GM12878 (cell line): ENCODE measurements around the gene CABLES1. TPM values are rescaled to one million over a fixed set of nuclear protein-coding genes. Genes with fewer than 3 reads are reported as not detected.

Experiments used
- ATAC-seq: fragments of 200-7000 bp; cut with Tn5 transposase; 3 replicates; pipeline ENCODE4 v1.9.1; 2020; ENCODE audit warnings: mild to moderate bottlenecking, moderate library complexity
- BruUV-seq: library from RNA; stranded (reverse); fragments of 400-500 nt; replicated peaks from 2 replicates; lab custom pipeline; 2021; lab: Mats Ljungman, UMichigan
- CTCF ChIA-PET: fragments of 300-600 bp; sonication (Branson Sonifier 250); formaldehyde crosslinking; extraction: SDS; loops from one replicate; lab custom pipeline; 2021; ENCODE audit warnings: inconsistent platforms; lab: Yijun Ruan, JAX
- POLR2A ChIA-PET: fragments of 350-600 bp; formaldehyde crosslinking; extraction: SDS; loops from one replicate; lab custom pipeline; 2021; ENCODE audit warnings: inconsistent platforms; lab: Charles Lee
- RAD21 ChIA-PET: fragments of 300-600 bp; sonication (Branson Sonifier 250); formaldehyde crosslinking; loops from one replicate; lab custom pipeline; 2023; ENCODE audit warnings: antibody characterized with exemption; ENCODE audit not compliant: unreplicated experiment; lab: Charles Lee
- SMC1A ChIA-PET: fragments of 300-600 bp; sonication (Branson Sonifier 250); formaldehyde crosslinking; loops from one replicate; lab custom pipeline; 2023; ENCODE audit not compliant: unreplicated experiment, uncharacterized antibody; lab: Charles Lee
- DNase-seq: peaks from one replicate; pipeline ENCODE4 v3.0.0-alpha.2; 2011; ENCODE audit warnings: low read depth, low spot score
- FAIRE-seq: peaks from 3 replicates; lab custom pipeline; 2011; peaks lifted over from hg19 to GRCh38; lab: Jason Lieb, UNC
- H2AFZ ChIP-seq: 2 replicates; pipeline ENCODE4 v1.6.0; 2011; ENCODE audit warnings: low read depth, low read length, control low read depth; ENCODE audit not compliant: control insufficient read depth
- H3K27ac ChIP-seq: 2 replicates; pipeline ENCODE4 v1.5.1; 2011; ENCODE audit warnings: control low read depth; ENCODE audit not compliant: control insufficient read depth, insufficient read depth
- H3K27me3 ChIP-seq, 2 experiments: replicated peaks in 1 of 2; 2 replicates each; pipeline versions ENCODE4 v1.6.0 to v1.6.1; 2011; ENCODE audit warnings: low read length in 1 of 2; ENCODE audit not compliant: control insufficient read depth in 2 of 2, insufficient read depth in 2 of 2
- H3K36me3 ChIP-seq, 2 experiments: 2 replicates each; pipeline ENCODE4 v1.5.1; 2011; ENCODE audit warnings: low read length in 1 of 2; ENCODE audit not compliant: control insufficient read depth in 2 of 2, insufficient read depth in 2 of 2
- H3K4me1 ChIP-seq: 2 replicates; pipeline ENCODE4 v1.6.1; 2011; ENCODE audit warnings: mild to moderate bottlenecking, low read length, moderate library complexity, mixed read lengths; ENCODE audit not compliant: control insufficient read depth, insufficient read depth
- H3K4me2 ChIP-seq: 2 replicates; pipeline ENCODE4 v1.6.0; 2011; ENCODE audit warnings: control low read depth; ENCODE audit not compliant: control insufficient read depth, insufficient read depth
- H3K4me3 ChIP-seq: fragments of 200-600 bp; sonication (generic); 2 replicates; pipeline ENCODE4 v1.5.1; 2016
- H3K79me2 ChIP-seq: 2 replicates; pipeline ENCODE4 v1.6.0; 2011; ENCODE audit warnings: low read length; ENCODE audit not compliant: control insufficient read depth, insufficient read depth
- H3K9ac ChIP-seq: 2 replicates; pipeline ENCODE4 v1.8.0; 2011; ENCODE audit warnings: low read length, control low read depth, mixed read lengths; ENCODE audit not compliant: control insufficient read depth, insufficient read depth
- H3K9me3 ChIP-seq: replicated peaks from 3 replicates; pipeline ENCODE4 v1.5.1; 2011; ENCODE audit warnings: mild to moderate bottlenecking, low read length; ENCODE audit not compliant: control insufficient read depth, insufficient read depth
- H4K20me1 ChIP-seq: 2 replicates; pipeline ENCODE4 v1.6.0; 2011; ENCODE audit not compliant: control insufficient read depth, insufficient read depth
- BACH1 ChIP-seq: fragments of 450-650 bp; IDR thresholded peaks from 2 replicates; pipeline ENCODE4 v1.6.1; 2017; ENCODE audit warnings: mild to moderate bottlenecking, borderline replicate concordance
- CEBPZ ChIP-seq: fragments of 150-350 bp; IDR thresholded peaks from 2 replicates; pipeline ENCODE4 v1.6.1; 2016; ENCODE audit warnings: low read depth, low read length
- CREB1 ChIP-seq: IDR thresholded peaks from 2 replicates; pipeline ENCODE4 v1.6.1; 2012; ENCODE audit warnings: low read depth, mild to moderate bottlenecking, inconsistent platforms
- CTCF ChIP-seq, 3 experiments: IDR thresholded peaks in 2 of 3; conservative IDR thresholded peaks in 1 of 3; 2 replicates each; pipeline ENCODE4 v1.5.1; 2011; ENCODE audit warnings: low read depth in 3 of 3, low read length in 3 of 3, mild to moderate bottlenecking in 3 of 3, control low read depth in 2 of 3, moderate library complexity in 2 of 3, inconsistent platforms in 1 of 3, mixed read lengths in 1 of 3; ENCODE audit not compliant: control insufficient read depth in 2 of 3, insufficient read depth in 1 of 3; ENCODE audit errors: extremely low read depth in 1 of 3
- IKZF1 ChIP-seq: fragments of 450-650 bp; conservative IDR thresholded peaks from 2 replicates; pipeline ENCODE4 v1.6.1; 2017; ENCODE audit warnings: antibody characterized with exemption, mild to moderate bottlenecking
- JUND ChIP-seq: IDR thresholded peaks from 2 replicates; pipeline ENCODE4 v1.6.1; 2012; ENCODE audit warnings: low read depth, mild to moderate bottlenecking, low read length, improper control_type of control experiment, moderate library complexity
- KAT2A ChIP-seq: conservative IDR thresholded peaks from 2 replicates; pipeline ENCODE4 v1.6.1; 2011; ENCODE audit warnings: low read depth, low read length; ENCODE audit not compliant: control insufficient read depth
- NR2C2 ChIP-seq: IDR thresholded peaks from 2 replicates; pipeline ENCODE4 v1.6.1; 2011; ENCODE audit warnings: borderline replicate concordance, low read depth; ENCODE audit not compliant: control insufficient read depth, insufficient read length
- PRDM15 ChIP-seq: fragments of 450-650 bp; formaldehyde crosslinking; IDR thresholded peaks from 2 replicates; pipeline ENCODE4 v1.4.0; 2020; ENCODE audit warnings: mild to moderate bottlenecking, moderate library complexity
- RB1 ChIP-seq: fragments of 450-650 bp; formaldehyde crosslinking; IDR thresholded peaks from 2 replicates; pipeline ENCODE4 v1.6.1; 2017; ENCODE audit warnings: mild to moderate bottlenecking, borderline replicate concordance
- SMAD5 ChIP-seq: IDR thresholded peaks from 2 replicates; pipeline ENCODE4 v1.6.1; 2016; ENCODE audit warnings: antibody characterized with exemption, low read depth
- SUZ12 ChIP-seq: fragments of 200-600 bp; sonication (generic); IDR thresholded peaks from one replicate; pipeline ENCODE4 v1.6.1; 2018; ENCODE audit warnings: antibody characterized with exemption, mild to moderate bottlenecking; ENCODE audit not compliant: unreplicated experiment
- ZBED1 ChIP-seq: IDR thresholded peaks from 2 replicates; pipeline ENCODE4 v1.6.1; 2016; ENCODE audit warnings: borderline replicate concordance
- WGBS: methylation state at CpG from one replicate; pipeline ENCODE4 v1.1.6; 2016; ENCODE audit warnings: low lambda C conversion rate; ENCODE audit not compliant: insufficient replicate concordance, insufficient coverage; ENCODE audit errors: missing lambda C conversion rate; 5-methylcytosine and 5-hydroxymethylcytosine counted together
- in situ Hi-C: fragments of 300-500 bp; cut with MboI; formaldehyde crosslinking; loops from 9 replicates; pipeline ENCODE4 v1.14.3; 2018; ENCODE audit warnings: mixed read lengths
- intact Hi-C: fragments of 100-400 bp; cut with micrococcal nuclease; formaldehyde crosslinking; loops from one replicate; pipeline ENCODE4 v1.14.2; 2022; ENCODE audit not compliant: unreplicated experiment
- polyA plus RNA-seq, 11 experiments: library from polyadenylated mRNA; depleted of rRNA in 4 of 11; unstranded in 6 of 11; stranded (reverse) in 5 of 11; fragments of >200 nt; fragmentation: Nextera tagmentation in 4 of 11; fragmentation: Illumina TruSeq in 1 of 11; extraction: Ambion mirVana in 4 of 11; extraction: Trizol in 1 of 11; gene quantifications; 1 replicate in 1 of 11; 2 replicates in 10 of 11; pipeline versions ENCODE4 v1.2.1 to v1.2.3, GENCODE V29; 2011 to 2016; ENCODE audit warnings: inconsistent platforms in 2 of 11, missing spikeins in 2 of 11, low read depth in 1 of 11
- total RNA-seq, 4 experiments: library from RNA; depleted of rRNA in 3 of 4; stranded (reverse); fragments of >200 nt in 3 of 4; fragmentation: Illumina TruSeq in 1 of 4; extraction: Trizol in 1 of 4; gene quantifications; 2 replicates each; pipeline versions ENCODE4 v1.2.1 to v1.2.3, GENCODE V29; 2013 to 2021

Gene CABLES1
- total and polyA plus RNA-seq, 10 of the 15 experiments (the other 5 are each of a cell fraction or from before 2014, with no cell fraction given), result 2.9 to 27.2 (median 8.2) TPM

- no peak for TF ChIP-seq CEBPZ
These were observed 73.7 kb downstream of the CABLES1 start (continued) for GRCh38 chr18:23209031-23209430.

GRCh38 chr18:23209796-23210195 lies 74.5 kb downstream of the CABLES1 start:
- Histone ChIP-seq H3K4me2 (no peak overlapping the region), H3K27me3 (no peaks in the 10 kb centered on the region), H3K9me3 (no peaks in the 10 kb centered on the region; the same call in 2 of the 3 replicates), H3K4me3 (no peak overlapping the region), H3K79me2 (no peaks in the 10 kb centered on the region), H3K36me3 (peaks cover 10 to 13% of the 10 kb centered on the region in 2 experiments; a peak in 3 of 4 replicates), H3K9ac (no peak overlapping the region), H2AFZ (no peak overlapping the region), H3K27ac (no peak overlapping the region), H4K20me1 (no peaks in the 10 kb centered on the region), H3K4me1 (no peaks in the 10 kb centered on the region)
- in situ Hi-C loops, result no loop called here
- intact Hi-C loops, result no loop called here
- no peak for FAIRE-seq
- ChIA-PET SMC1A (no interaction called here), POLR2A (no interaction called here), RAD21 (no interaction called here), CTCF (no interaction called here)
- 92% methylated on average over 7 of the region's 7 CpGs for WGBS
- BruUV-seq, result no TSS peak
- DNase-seq, result no peak
- no peak for ATAC-seq
- TF ChIP-seq CREB1, result no peak
- no peak for TF ChIP-seq JUND
- TF ChIP-seq CTCF (IDR thresholded peaks at IDR 0.05 in 2 of 3, conservative IDR thresholded peaks at IDR 0.05 in 1 of 3; ENCODE audit: control insufficient read depth in 2 of 3, extremely low read depth in 1 of 3, insufficient read depth in 1 of 3, low read depth in 3 of 3, low read length in 3 of 3), result no peak
- no peak for TF ChIP-seq BACH1
- no peak for TF ChIP-seq NR2C2
- TF ChIP-seq SUZ12, result no peak
- no peak for TF ChIP-seq RB1
- no peak for TF ChIP-seq KAT2A
- TF ChIP-seq IKZF1, result no peak
- no peak for TF ChIP-seq PRDM15 (CRISPR knock-in tag)
- no peak for TF ChIP-seq ZBED1
- no peak for TF ChIP-seq SMAD5
